Stimulated activated CD8-positive, alpha-beta memory T cell treated with anti-CD3 and anti-CD28 coated beads, Interleukin-15, amount 100 ng/mL, for 4 hours (primary cell): Measurements from ENCODE around the gene NCR3LG1.
"Not testable (repeated sequence)": the region's sequence is repeated elsewhere in the genome, so short reads cannot be mapped to it uniquely, and the experiment has no call there.

Source experiments
- DNase-seq, 2 donors: peaks; one replicate each; pipeline ENCODE4 v3.0.0-alpha.2; 2020; ENCODE audit warnings: low read depth in 2 of 2

NCR3LG1 gene

GRCh38 chr11:17410606-17411379, 59.2 kb downstream of the NCR3LG1 start:
- no peak for DNase-seq

GRCh38 chr11:17411418-17411817, 59.8 kb downstream of the NCR3LG1 start:
- no peak for DNase-seq

DNA sequence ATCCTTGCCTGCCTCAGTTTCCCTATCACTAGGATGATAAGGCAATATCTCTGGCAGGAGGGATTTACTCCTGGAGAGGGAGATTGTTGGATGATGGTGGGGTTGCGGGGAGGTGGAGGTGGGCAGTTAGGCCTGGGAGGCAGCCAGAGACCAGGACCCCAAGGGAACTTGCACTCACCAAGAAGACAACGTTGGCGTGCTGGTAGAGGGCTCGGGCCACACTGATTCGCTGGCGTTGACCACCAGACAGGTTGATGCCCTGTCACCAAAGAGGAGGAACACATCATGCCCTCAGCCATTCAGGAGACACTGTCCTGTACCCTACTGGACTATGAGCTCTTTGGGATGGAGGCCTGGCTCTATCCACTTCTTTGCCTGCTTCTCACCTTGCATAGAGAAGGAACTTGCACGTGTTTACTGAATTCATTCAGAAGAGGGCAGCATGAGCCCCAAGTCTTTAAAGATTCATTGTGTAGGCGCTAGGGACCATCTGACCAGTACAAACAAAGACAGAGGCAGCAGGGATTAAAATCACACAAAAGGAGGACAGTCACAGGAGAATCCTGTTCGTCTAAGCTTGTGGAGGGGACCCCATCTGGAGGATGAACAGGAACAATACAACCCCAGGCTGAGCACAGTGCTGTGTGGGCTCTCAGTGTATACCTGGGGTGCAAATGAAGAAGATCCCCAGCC, 61.0 kb downstream of the NCR3LG1 start:
- no peak for DNase-seq

- no peak for DNase-seq
Observed at GRCh38 chr11:17413414-17414316, 62.1 kb downstream of the NCR3LG1 start.

DNA sequence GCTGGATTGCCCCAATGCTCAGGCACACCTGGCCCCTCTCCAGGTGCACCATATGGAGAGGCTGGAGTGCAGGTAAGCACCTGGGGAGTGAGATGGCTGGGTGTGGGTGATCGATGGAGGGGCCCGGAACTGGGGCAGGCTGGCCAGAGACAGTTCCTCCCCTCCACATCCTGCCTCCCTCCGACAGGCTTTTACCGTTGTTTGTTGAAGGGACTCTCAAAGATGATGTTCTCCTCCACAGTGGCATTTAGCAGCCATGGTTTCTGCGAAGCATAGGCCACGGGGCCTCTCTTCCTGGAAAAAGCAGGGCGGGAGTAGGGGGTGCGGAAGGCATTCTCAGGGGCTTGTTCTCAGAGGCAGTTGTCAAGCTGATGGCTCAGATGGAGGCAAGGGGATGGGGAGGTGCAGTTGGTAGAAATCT, 62.7 kb downstream of the NCR3LG1 start:
- DNase-seq: no peak

GRCh38 chr11:17414992-17415391, 63.4 kb downstream of the NCR3LG1 start:
- DNase-seq: no peak

GRCh38 chr11:17415523-17416104, 64.0 kb downstream of the NCR3LG1 start:
- no peak for DNase-seq

DNA sequence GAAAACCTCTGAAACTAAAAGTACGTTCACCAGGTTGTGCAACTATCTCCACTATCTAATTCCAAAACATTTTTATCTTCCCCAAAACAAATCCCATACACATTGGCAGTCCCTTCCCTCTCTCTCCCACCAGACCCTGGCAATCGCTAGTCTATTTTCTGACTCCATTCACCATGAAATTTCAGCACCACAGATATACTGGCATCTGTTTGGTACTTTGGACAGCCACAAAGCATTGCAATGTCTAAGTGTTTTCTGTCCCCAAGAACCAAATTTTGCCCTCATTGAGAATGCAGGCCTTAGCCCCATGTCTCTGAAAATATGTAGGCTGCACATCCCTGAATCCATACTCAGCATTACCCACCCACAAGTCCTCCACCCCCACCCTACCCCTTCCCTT, 64.9 kb downstream of the NCR3LG1 start:
- no peak for DNase-seq

DNA sequence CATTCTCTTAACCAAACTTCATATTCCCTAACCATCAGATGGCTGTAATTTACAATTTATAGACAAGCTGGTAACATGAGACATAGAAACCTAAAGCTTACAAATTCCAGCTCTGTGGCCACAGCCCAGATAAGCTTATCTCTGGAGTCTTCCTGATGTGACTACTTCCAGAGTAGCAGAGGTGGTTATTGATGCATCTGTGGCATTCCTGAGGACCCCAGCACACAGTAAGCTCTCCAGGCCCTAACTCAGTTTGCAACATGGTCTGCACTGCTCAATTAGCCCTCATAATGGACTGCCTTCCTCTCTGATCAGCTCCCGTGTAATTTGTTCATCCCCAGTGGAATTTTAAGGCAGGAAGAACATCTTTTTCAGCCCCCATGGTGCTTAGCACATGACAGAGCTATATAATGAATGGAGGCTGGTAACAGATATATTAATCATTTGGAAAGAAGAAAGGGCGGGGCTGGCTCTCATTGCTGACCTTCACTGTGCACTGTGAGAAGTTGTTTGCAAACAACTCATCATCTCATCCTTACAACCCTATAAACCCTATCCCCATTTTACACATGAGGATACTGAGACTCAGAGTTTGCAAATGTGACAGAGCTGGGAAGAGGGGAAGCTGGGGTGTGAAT, 67.0 kb downstream of the NCR3LG1 start:
- no peak for DNase-seq

- DNase-seq: no peak
Observed at GRCh38 chr11:17421781-17422180, 70.2 kb downstream of the NCR3LG1 start.

GRCh38 chr11:17423533-17424310, 72.1 kb downstream of the NCR3LG1 start:
- no peak for DNase-seq

- DNase-seq: not testable (repeated sequence)
Observed at GRCh38 chr11:17426233-17426632, 74.6 kb downstream of the NCR3LG1 start.
